Left colon (tissue), 2 donors: ENCODE measurements around the gene MAST4. TPM values are rescaled to one million over a fixed set of nuclear protein-coding genes. Genes with fewer than 3 reads are reported as not detected.

Experiments used
- ATAC-seq: fragments of 200-7000 bp; cut with Tn5 transposase; one replicate; pipeline ENCODE4 v1.9.1; 2020; ENCODE audit warnings: mild to moderate bottlenecking, moderate library complexity
- DNase-seq, 2 donors: peaks; one replicate each; pipeline ENCODE4 v3.0.0-alpha.2; 2020
- intact Hi-C, 2 donors: fragments of 100-400 bp; cut with DNase I in 1 of 2; cut with micrococcal nuclease in 1 of 2; formaldehyde crosslinking; loops; one replicate each; pipeline versions ENCODE4 v1.11.2 to v1.14.0; 2022; cut with DNase I, micrococcal nuclease
- total RNA-seq, 2 donors: library from RNA; stranded (reverse); fragmentation: NEBNext Ultra II Directional; extraction: Animal tissue kit (Norgen Biotek cat#: 25700); gene quantifications; one replicate each; pipeline ENCODE4 v1.2.1, GENCODE V29; 2021
- donor health status: DM: no; HTN: no; CAD: no.
- donor health status: DM: yes; HTN: yes; CAD: no.

Gene MAST4
- total RNA-seq, 2 donors from 2014 or later = 12.8 to 20.5 TPM

DNA sequence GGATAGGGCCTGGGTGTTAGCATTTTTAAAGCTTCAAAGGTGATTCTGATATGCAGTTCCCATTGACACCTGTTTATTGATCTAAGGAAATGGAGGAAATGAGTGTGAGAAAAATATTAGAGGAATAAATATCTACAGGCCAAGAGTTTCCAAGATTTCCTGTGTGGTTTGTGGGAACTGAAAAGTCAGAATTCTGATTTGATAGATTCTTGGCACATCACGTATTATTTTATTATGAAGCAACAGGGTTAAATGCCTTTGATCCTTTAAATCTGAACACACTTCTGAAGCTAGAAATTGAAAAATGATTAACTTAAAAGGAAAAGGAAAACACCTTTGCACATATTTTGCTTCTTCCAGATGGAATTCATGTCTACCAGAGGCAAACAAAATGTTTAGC, 486.7 kb downstream of the MAST4 start:
- ATAC-seq (no peak), DNase-seq (no peak)
- intact Hi-C loops = no loop called here

GRCh38 chr5:67085616-67086015, 489.4 kb downstream of the MAST4 start:
- DNase-seq = no peak
- intact Hi-C loops = no loop called here
- ATAC-seq = no peak

- ATAC-seq = no peak
- no peak for DNase-seq
- intact Hi-C loops = no loop called here
Observed at GRCh38 chr5:67089200-67089725, 493.1 kb downstream of the MAST4 start.

DNA sequence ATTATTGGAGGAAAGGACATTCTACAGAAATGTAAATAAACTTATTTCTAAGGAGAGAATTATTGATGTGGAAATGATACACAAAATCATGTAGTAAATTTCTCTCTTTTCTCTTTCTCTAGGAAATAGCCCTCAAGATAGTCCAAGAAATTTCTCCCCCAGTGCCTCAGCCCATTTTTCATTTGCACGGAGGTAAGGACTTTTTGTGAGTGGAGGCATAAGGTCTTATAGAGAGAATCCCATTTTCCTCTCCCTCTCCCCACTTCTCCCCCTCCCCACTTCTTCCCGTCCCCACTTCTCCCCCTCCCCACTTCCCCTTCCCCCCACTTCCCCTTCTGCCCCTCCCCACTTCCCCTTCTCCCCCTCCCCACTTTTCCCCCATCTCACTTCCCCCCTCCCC, 493.8 kb downstream of the MAST4 start:
- intact Hi-C loops = loop anchor here in 1 of 2 donors (10.0 kb wide), 1 partner anchor 85 kb away; no protein-coding TSS in a partner anchor
- no peak for DNase-seq
- ATAC-seq = no peak

DNA sequence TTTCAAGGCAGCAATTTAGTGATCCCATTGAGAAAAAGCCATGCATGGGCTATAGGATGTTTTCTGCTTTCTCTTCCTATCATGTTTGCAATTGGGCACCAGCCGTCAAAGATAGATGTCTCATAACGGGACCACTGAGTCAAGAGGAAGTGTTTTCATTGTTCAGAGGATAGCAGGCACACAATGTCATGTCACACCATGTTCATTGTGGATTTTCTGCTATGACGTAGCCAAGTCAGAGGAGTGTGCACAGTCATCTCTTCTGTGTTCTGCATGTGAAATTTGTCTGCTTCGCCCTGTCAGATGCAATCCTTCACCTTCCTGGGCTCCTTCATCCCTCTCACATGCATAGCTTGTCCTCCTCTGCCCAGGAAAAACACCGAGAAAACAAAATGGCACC, 494.4 kb downstream of the MAST4 start:
- DNase-seq = no peak
- no peak for ATAC-seq
- intact Hi-C loops = loop anchor here in 1 of 2 donors (10.0 kb wide), 1 partner anchor 86 kb away; no protein-coding TSS in a partner anchor

GRCh38 chr5:67092535-67092934, 496.3 kb downstream of the MAST4 start:
- intact Hi-C loops = loop anchor here in 1 of 2 donors (10.0 kb wide), 1 partner anchor 88 kb away; no protein-coding TSS in a partner anchor
- DNase-seq (no peak), ATAC-seq (no peak)

DNA sequence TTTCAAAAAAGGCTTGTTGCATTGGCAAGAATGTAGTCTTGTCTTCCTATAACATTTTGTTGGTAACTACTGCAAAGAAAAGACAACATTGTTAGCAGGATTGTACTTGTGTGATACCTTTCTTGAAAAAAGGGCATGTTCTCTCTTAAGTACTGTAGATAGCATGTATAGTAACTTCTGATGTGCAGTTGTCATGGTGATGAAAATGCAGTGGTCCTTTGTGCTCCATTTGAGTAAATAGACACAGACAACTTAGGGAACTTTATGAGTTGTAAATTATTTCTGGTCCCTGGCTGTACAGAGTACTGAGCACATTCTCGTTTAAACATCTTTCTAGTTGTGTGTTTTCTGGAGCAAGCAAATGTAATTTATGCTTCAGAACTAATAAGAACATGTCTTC, 497.1 kb downstream of the MAST4 start:
- intact Hi-C loops = loop anchor here in 1 of 2 donors (10.0 kb wide), 1 partner anchor 88 kb away; no protein-coding TSS in a partner anchor
- ATAC-seq = no peak

GRCh38 chr5:67094476-67095300, 498.5 kb downstream of the MAST4 start:
- intact Hi-C loops = loop anchor here in 1 of 2 donors (10.0 kb wide), 1 partner anchor 90 kb away; no protein-coding TSS in a partner anchor
- DNase-seq (no peak), ATAC-seq (peak; percentile 12)

More for the DNA sequence above, 497.1 kb downstream of the MAST4 start:
- no peak for DNase-seq

DNA sequence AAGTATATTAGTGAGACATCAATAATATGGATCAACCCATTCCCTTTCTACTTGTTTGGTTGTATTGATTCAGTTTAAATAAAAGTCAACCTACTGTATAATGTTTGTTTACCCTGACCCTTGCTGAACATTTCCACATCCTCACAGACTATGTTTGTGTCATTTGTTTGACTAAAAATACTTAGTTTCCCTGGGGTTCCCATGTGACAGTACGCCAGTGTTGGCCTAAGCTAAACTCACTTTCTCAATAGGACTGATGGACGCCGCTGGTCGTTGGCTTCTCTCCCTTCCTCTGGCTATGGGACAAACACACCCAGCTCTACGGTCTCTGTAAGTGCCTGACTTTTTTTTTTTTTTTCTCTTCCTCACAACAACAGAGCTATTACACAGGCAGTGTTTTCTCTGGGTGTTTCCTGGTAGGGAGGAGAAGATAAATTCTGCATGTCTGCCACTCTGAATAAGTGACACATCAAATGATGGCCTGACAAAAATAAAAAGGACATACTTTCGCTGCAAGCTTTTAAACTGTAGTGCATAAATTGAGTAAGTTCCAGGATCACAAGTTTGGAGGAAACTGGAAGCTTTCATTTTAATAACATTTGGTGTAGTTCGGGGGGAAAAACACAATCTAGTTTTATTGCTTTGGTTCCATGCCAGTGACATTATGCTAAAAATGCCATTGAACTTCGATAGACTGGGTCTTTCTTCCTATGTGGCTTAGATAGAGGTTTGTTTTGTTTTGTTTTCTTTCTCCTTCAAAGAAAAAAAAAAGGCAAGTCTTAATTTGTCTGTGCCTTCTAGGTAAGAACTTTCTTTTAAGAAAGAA, 499.4 kb downstream of the MAST4 start:
- ATAC-seq (peak; percentile 99), DNase-seq (peak; percentile 63 to 78)
- intact Hi-C loops = loop anchor here in 1 of 2 donors (10.0 kb wide), 1 partner anchor 91 kb away; no protein-coding TSS in a partner anchor

DNA sequence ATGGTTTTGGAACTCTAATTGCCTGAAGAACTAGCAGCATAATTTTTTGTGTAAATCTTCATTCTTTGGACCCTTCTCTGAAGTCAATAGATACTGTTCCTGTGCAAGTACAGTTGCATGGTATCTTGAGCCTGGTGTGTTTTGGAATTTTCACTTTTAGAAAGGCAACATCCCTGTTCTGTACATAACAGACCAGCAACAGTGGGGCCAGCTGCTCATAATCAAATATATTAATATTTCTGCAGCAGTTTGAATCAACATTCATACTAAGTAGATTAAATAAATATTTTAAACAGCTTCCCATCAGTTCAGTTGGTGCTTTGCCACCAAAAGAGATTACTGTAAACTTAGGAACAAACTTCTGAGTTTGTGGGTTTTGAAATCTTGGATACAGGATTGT, 502.5 kb downstream of the MAST4 start:
- intact Hi-C loops = loop anchor here in 1 of 2 donors (10.0 kb wide), 1 partner anchor 94 kb away; no protein-coding TSS in a partner anchor
- ATAC-seq (no peak), DNase-seq (no peak)

DNA sequence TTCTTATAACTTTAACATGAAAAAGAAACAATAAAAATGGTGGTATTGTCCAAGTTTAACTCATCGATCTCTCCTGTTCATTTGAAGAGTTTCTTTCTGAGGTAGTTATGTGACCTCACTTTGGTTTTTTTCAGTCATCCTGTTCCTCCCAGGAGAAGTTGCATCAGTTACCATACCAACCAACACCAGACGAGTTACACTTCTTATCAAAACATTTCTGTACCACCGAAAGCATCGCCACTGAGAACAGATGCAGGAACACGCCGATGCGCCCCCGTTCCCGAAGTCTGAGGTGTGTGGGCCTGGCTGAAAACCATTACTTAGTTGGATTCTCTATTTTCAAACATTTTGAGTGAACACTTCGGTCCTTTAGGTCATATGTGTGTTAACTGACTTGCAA, 504.1 kb downstream of the MAST4 start:
- no peak for ATAC-seq
- intact Hi-C loops = no loop called here
- DNase-seq = no peak

GRCh38 chr5:67102708-67103107, 506.5 kb downstream of the MAST4 start:
- DNase-seq = no peak
- intact Hi-C loops = no loop called here
- ATAC-seq = no peak

- DNase-seq (no peak), ATAC-seq (no peak)
- intact Hi-C loops = no loop called here
Observed at GRCh38 chr5:67104859-67105258, 508.7 kb downstream of the MAST4 start.

DNA sequence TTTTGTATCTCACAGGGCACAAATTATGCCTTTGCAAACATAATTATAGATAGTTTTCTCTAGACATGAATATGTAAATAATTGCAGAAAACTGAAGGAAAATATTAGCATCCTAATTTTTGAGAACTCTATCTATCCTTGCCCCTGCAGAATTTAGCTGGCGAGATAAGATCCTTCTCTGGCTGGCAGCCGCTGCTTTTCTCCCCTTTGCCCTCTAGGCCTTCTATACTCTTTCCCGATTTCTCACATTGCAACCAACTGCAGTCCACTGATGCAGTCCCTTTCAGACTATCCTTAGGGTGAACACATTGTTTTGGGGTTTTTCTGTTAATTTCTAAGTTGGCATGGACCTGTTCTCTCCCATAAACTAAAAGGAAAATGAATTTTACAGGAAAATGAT, 509.1 kb downstream of the MAST4 start:
- DNase-seq (no peak), ATAC-seq (no peak)
- intact Hi-C loops = no loop called here

DNA sequence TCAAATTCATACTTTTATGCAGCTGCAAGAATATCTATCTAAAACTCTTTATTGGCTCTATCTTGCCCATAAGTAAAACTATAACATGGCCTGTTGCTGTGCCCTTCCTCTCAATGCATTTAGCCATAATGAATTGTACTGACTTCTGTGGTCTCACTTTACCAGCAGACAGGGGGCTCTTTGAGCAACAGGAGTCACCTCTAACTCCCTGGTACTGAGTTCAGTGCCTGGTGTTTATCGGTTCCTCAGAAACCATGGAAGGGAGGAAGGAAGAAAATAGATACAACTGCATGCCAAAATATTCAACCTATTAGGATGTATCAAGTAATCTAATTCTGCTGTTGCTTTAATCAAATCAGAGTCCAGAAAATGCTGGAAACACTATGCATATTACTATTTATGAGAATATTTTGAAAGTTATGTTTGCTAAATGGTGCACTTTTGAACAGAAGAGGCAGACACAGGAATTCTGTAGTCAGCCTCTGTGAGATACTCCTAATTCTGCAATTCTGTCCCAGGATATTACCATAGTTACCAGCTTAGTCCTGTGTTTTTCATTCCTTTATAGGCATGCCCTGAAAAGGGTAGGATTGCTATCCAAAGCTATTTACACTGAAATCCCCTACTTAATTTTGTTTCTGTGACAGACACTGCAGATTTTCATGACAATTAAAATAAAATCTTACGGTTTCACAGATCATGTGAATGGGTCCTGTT, 510.6 kb downstream of the MAST4 start:
- intact Hi-C loops = no loop called here
- DNase-seq (no peak), ATAC-seq (no peak)

- DNase-seq = no peak
- intact Hi-C loops = no loop called here
- ATAC-seq = peak; percentile 70
Observed at GRCh38 chr5:67111779-67112178, 515.6 kb downstream of the MAST4 start.

GRCh38 chr5:67115246-67115645, 519.1 kb downstream of the MAST4 start:
- intact Hi-C loops = no loop called here
- DNase-seq (no peak), ATAC-seq (no peak)

GRCh38 chr5:67115817-67116216, 519.6 kb downstream of the MAST4 start:
- no peak for DNase-seq

More at GRCh38 chr5:67115817-67116216, 519.6 kb downstream of the MAST4 start:
- no peak for ATAC-seq
- intact Hi-C loops = no loop called here
